CD14-positive monocyte (primary cell): ENCODE results near the gene TTC14. TPM values are rescaled to one million over a fixed set of nuclear protein-coding genes. Genes with fewer than 3 reads are reported as not detected.

Source experiments
- DNase-seq, 3 donors: peaks; one replicate each; pipeline ENCODE4 v3.0.0-alpha.2; 2011 to 2022
- H2AFZ ChIP-seq: 2 replicates; pipeline ENCODE4 v1.6.0; 2012; ENCODE audit warnings: mild to moderate bottlenecking, low read depth, low read length, inconsistent platforms; ENCODE audit not compliant: insufficient read depth, poor library complexity, severe bottlenecking
- H3K27ac ChIP-seq, 2 donors: 1 replicate in 1 of 2; 2 replicates in 1 of 2; pipeline ENCODE4 v1.5.1; 2012 to 2013; ENCODE audit warnings: low read length in 2 of 2, control low read depth in 1 of 2, inconsistent platforms in 1 of 2, low read depth in 1 of 2, mild to moderate bottlenecking in 1 of 2
- H3K27me3 ChIP-seq, 2 donors: one replicate each; pipeline versions ENCODE4 v1.6.0 to v1.6.1; 2011 to 2013; ENCODE audit warnings: low read length in 2 of 2; ENCODE audit not compliant: control insufficient read depth in 2 of 2, insufficient read depth in 2 of 2
- H3K36me3 ChIP-seq, 2 donors: replicated peaks in 1 of 2; 1 replicate in 1 of 2; 2 replicates in 1 of 2; pipeline versions ENCODE4 v1.5.1 to v1.6.1; 2012 to 2013; ENCODE audit warnings: low read length in 2 of 2, control low read depth in 1 of 2, inconsistent platforms in 1 of 2, mild to moderate bottlenecking in 1 of 2; ENCODE audit not compliant: insufficient read depth in 2 of 2, control insufficient read depth in 1 of 2
- H3K4me1 ChIP-seq, 2 donors: 1 replicate in 1 of 2; 2 replicates in 1 of 2; pipeline versions ENCODE4 v1.5.1 to v1.6.1; 2012 to 2013; ENCODE audit warnings: low read length in 2 of 2, control low read depth in 1 of 2, inconsistent platforms in 1 of 2, mild to moderate bottlenecking in 1 of 2, moderate library complexity in 1 of 2; ENCODE audit not compliant: insufficient read depth in 2 of 2, control insufficient read depth in 1 of 2
- H3K4me2 ChIP-seq: replicated peaks from 2 replicates; pipeline ENCODE3; 2012; ENCODE audit warnings: low read length, moderate library complexity, mild to moderate bottlenecking; ENCODE audit not compliant: poor library complexity, severe bottlenecking; ENCODE audit errors: extremely low read depth
- H3K4me3 ChIP-seq, 3 experiments: fragments of 200-600 bp in 1 of 3; sonication (generic) in 1 of 3; replicated peaks in 1 of 3; 1 replicate in 2 of 3; 2 replicates in 1 of 3; pipeline ENCODE4 v1.5.1; 2011 to 2013; ENCODE audit warnings: low read length in 3 of 3, mild to moderate bottlenecking in 3 of 3, control low read depth in 2 of 3, low read depth in 2 of 3, inconsistent platforms in 1 of 3, moderate library complexity in 1 of 3
- H3K79me2 ChIP-seq: 2 replicates; pipeline ENCODE4 v1.6.0; 2012; ENCODE audit warnings: mild to moderate bottlenecking, control low read depth, inconsistent platforms, low read length, moderate library complexity; ENCODE audit not compliant: insufficient read depth
- H3K9ac ChIP-seq: 2 replicates; pipeline ENCODE4 v1.6.0; 2017; ENCODE audit warnings: low read length, mild to moderate bottlenecking; ENCODE audit not compliant: insufficient read depth, poor library complexity, severe bottlenecking
- H3K9me3 ChIP-seq, 2 donors: replicated peaks in 1 of 2; 1 replicate in 1 of 2; 2 replicates in 1 of 2; pipeline versions ENCODE4 v1.5.1 to v1.6.1; 2012 to 2013; ENCODE audit warnings: low read length in 2 of 2, control low read depth in 1 of 2; ENCODE audit not compliant: control insufficient read depth in 1 of 2, insufficient read depth in 1 of 2
- H4K20me1 ChIP-seq: 2 replicates; pipeline ENCODE4 v1.6.0; 2012; ENCODE audit warnings: mild to moderate bottlenecking, low read length, control low read depth, moderate library complexity; ENCODE audit not compliant: insufficient read depth
- H3K27ac Mint-ChIP-seq, 7 donors: one replicate each; pipeline ENCODE4 v1.8.0; 2020; ENCODE audit warnings: mild to moderate bottlenecking in 7 of 7, mixed read lengths in 7 of 7, moderate library complexity in 6 of 7, inconsistent platforms in 2 of 7
- H3K27me3 Mint-ChIP-seq, 3 donors: one replicate each; pipeline ENCODE4 v1.8.0; 2021 to 2022; ENCODE audit warnings: low read depth in 3 of 3, mild to moderate bottlenecking in 3 of 3, mixed read lengths in 3 of 3, moderate library complexity in 3 of 3, inconsistent platforms in 1 of 3
- H3K36me3 Mint-ChIP-seq, 2 donors: one replicate each; pipeline ENCODE4 v1.8.0; 2020; ENCODE audit warnings: mixed read lengths in 2 of 2, inconsistent platforms in 1 of 2, mild to moderate bottlenecking in 1 of 2
- H3K4me1 Mint-ChIP-seq: one replicate; pipeline ENCODE4 v1.8.0; 2020; ENCODE audit warnings: mild to moderate bottlenecking, mixed read lengths
- H3K4me3 Mint-ChIP-seq, 2 donors: one replicate each; pipeline ENCODE4 v1.8.0; 2020; ENCODE audit warnings: mild to moderate bottlenecking in 2 of 2, mixed read lengths in 2 of 2, moderate library complexity in 1 of 2
- H3K9me3 Mint-ChIP-seq, 7 donors: one replicate each; pipeline ENCODE4 v1.8.0; 2020 to 2022; ENCODE audit warnings: mixed read lengths in 7 of 7, mild to moderate bottlenecking in 6 of 7, moderate library complexity in 6 of 7, inconsistent platforms in 2 of 7
- WGBS: methylation state at CpG from one replicate; pipeline ENCODE4 v1.1.5; 2013; ENCODE audit warnings: missing lambda C conversion rate; ENCODE audit not compliant: insufficient coverage; 5-methylcytosine and 5-hydroxymethylcytosine counted together
- intact Hi-C, 2 donors: fragments of 100-400 bp; cut with micrococcal nuclease; formaldehyde crosslinking; loops; one replicate each; pipeline versions ENCODE4 v1.15.0 to v1.15.1; 2023
- polyA plus RNA-seq, 3 donors: library from polyadenylated mRNA; depleted of rRNA in 1 of 3; unstranded in 2 of 3; stranded (reverse) in 1 of 3; fragments of 300-500 nt in 2 of 3; fragments of >200 nt in 1 of 3; fragmentation: Illumina TruSeq in 2 of 3; gene quantifications; 1 replicate in 2 of 3; 2 replicates in 1 of 3; pipeline ENCODE4 v1.2.3, GENCODE V29; 2012 to 2021
- TF ChIP-seq, protein P1 (sequence below): fragments of 200-600 bp; IDR thresholded peaks from one replicate; pipeline ENCODE4 v1.8.0; 2022; ENCODE audit warnings: antibody characterized with exemption, mild to moderate bottlenecking

TTC14 gene
- polyA plus RNA-seq, 3 donors: 18.3 to 40.6 (median 18.9) TPM

DNA sequence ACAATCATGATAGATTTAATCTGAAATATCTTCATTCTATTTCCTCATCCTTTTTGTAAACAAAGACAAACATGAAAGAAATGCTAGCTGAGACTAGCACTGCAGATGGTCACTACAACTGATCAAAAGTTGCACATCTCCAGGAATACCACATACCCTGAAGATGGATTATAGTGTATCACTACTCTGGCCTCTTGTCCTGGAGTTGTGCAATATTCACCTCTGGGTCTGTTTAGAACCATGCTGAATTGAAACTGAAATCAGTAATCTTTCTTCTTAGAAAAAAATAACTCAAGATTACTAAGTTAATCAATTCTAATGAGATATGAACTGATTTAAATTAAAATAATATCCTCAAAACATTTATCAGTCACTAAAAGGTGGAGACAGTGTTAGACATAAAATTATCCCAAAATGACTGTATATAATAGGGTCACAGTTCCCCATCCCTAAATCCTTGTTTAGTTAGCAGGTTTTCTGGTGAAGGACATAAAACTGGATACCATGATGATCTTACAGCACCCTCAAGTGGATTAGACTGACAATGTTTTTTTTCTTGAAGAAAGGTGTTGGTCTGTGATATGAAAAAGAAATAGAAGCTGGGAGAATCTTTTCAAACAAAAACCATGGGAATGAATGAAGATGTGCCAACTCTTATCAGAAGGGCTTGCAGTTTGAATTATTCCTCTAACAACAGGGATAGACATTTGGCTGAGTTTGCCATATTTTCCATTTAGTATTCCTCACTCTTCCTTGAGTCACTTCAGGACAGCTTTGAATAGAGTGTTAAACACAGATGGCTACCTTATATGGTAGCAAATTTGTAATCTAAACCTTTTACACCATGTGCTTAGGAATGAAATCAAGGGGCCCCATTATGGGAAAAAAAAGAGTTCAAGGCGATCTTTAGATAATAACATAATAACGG is 7.1 kb upstream of the TTC14 start:
- intact Hi-C loops: no loop called here
- Histone ChIP-seq H3K36me3 (no peaks in the 10 kb centered on the region), H3K9ac (no peak overlapping the region), H2AFZ (no peak overlapping the region), H3K27me3 (peaks cover 20 to 52% of the 10 kb centered on the region in 2 donors), H3K4me2 (no peak overlapping the region), H4K20me1 (no peaks in the 10 kb centered on the region), H3K4me3 (no peak overlapping the region), H3K9me3 (peaks cover 0 to 4% of the 10 kb centered on the region in 2 donors), H3K4me1 (no peaks in the 10 kb centered on the region), H3K79me2 (no peaks in the 10 kb centered on the region), H3K27ac (no peak overlapping the region)
- Mint-ChIP-seq H3K36me3 (no peaks in the 10 kb centered on the region), H3K4me1 (no peaks in the 10 kb centered on the region), H3K9me3 (peaks cover 0 to 11% (median 3%) of the 10 kb centered on the region in 7 donors), H3K4me3 (peak overlapping the region in 1 of 2 donors; percentile 7), H3K27ac (no peak overlapping the region), H3K27me3 (peaks cover 18 to 41% (median 20%) of the 10 kb centered on the region in 3 donors)
- TF ChIP-seq, protein P1, sequence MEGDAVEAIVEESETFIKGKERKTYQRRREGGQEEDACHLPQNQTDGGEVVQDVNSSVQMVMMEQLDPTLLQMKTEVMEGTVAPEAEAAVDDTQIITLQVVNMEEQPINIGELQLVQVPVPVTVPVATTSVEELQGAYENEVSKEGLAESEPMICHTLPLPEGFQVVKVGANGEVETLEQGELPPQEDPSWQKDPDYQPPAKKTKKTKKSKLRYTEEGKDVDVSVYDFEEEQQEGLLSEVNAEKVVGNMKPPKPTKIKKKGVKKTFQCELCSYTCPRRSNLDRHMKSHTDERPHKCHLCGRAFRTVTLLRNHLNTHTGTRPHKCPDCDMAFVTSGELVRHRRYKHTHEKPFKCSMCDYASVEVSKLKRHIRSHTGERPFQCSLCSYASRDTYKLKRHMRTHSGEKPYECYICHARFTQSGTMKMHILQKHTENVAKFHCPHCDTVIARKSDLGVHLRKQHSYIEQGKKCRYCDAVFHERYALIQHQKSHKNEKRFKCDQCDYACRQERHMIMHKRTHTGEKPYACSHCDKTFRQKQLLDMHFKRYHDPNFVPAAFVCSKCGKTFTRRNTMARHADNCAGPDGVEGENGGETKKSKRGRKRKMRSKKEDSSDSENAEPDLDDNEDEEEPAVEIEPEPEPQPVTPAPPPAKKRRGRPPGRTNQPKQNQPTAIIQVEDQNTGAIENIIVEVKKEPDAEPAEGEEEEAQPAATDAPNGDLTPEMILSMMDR: no peak
- no CpG with 5 or more reads among the region's 2 CpGs for WGBS
- no peak for DNase-seq

DNA sequence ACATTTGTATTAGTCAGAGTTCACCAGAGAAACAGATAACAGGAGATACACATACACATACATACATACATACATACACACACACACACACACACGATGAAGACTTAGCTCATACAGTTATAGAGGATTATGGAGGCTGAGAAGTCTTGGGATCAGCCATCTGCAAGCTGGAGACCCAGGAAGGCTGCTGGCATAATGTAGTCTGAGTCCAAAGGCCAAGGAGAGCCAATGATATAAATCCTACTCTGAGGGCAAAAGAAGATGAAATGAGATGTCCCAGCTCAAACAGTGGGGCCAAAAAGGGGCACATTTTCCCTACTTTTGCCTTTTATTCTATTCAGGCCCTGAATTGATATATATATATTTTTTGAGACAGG is 6.4 kb upstream of the TTC14 start:
- no peaks in the 10 kb centered on the region for H3K79me2 ChIP-seq
- no peak overlapping the region for H3K4me3 ChIP-seq
- H3K4me1 Mint-ChIP-seq: no peaks in the 10 kb centered on the region
- TF ChIP-seq, protein P1: no peak
- H4K20me1 ChIP-seq: no peaks in the 10 kb centered on the region
- peaks cover 0 to 11% (median 4%) of the 10 kb centered on the region in 7 donors for H3K9me3 Mint-ChIP-seq
- no peak for DNase-seq
- intact Hi-C loops: no loop called here
- H3K4me2 ChIP-seq: no peak overlapping the region
- no peaks in the 10 kb centered on the region for H3K4me1 ChIP-seq
- H3K27me3 Mint-ChIP-seq: peaks cover 20 to 46% (median 23%) of the 10 kb centered on the region in 3 donors
- no peak overlapping the region for H3K27ac ChIP-seq
- H3K36me3 ChIP-seq: no peaks in the 10 kb centered on the region
- H3K9me3 ChIP-seq: peaks cover 2 to 7% of the 10 kb centered on the region in 2 donors
- WGBS: no CpG with 5 or more reads among the region's 1 CpG
- peaks cover 20 to 59% of the 10 kb centered on the region in 2 donors for H3K27me3 ChIP-seq
- peak overlapping the region in 1 of 2 donors; percentile 7 for H3K4me3 Mint-ChIP-seq
- no peak overlapping the region for H2AFZ ChIP-seq
- H3K9ac ChIP-seq: no peak overlapping the region
- H3K27ac Mint-ChIP-seq: no peak overlapping the region
- no peaks in the 10 kb centered on the region for H3K36me3 Mint-ChIP-seq
